Measurements from ENCODE around the gene SHISA2.

- TF ChIP-seq POLR2A (IDR thresholded peaks at IDR 0.05) (no peak), CTCF (IDR thresholded peaks at IDR 0.05) (no peak)
These were observed 9.0 kb downstream of the SHISA2 start for GRCh38 chr13:26042785-26043184.
